MCF 10A (cell line): ENCODE data around the gene MYO1D. TPM values are rescaled to one million over a fixed set of nuclear protein-coding genes. Genes with fewer than 3 reads are reported as not detected.
"Not testable (repeated sequence)": the region's sequence is repeated elsewhere in the genome, so short reads cannot be mapped to it uniquely, and the experiment has no call there.

ENCODE experiments used
- BruUV-seq: library from RNA; stranded (reverse); fragments of 400-500 nt; replicated peaks from 2 replicates; lab custom pipeline; 2021; lab: Mats Ljungman, UMichigan
- CTCF ChIA-PET: fragments of 300-600 bp; sonication (Branson Sonifier 250); formaldehyde crosslinking; extraction: SDS; loops from one replicate; lab custom pipeline; 2021; ENCODE audit warnings: antibody characterized with exemption, inconsistent platforms; lab: Yijun Ruan, JAX
- POLR2A ChIA-PET: fragments of 300-600, 350-650 bp; sonication (Branson Sonifier 250); formaldehyde crosslinking; extraction: SDS; loops from one replicate; lab custom pipeline; 2020; ENCODE audit warnings: antibody characterized with exemption, inconsistent platforms; lab: Yijun Ruan, JAX
- DNase-seq: peaks from one replicate; pipeline ENCODE4 v3.0.0-alpha.2; 2018; ENCODE audit not compliant: unreplicated experiment
- H3K27ac Mint-ChIP-seq: one replicate; pipeline ENCODE4 v1.8.0; 2022; ENCODE audit warnings: mild to moderate bottlenecking, low read depth, mixed read lengths; ENCODE audit not compliant: unreplicated experiment
- H3K27me3 Mint-ChIP-seq: one replicate; pipeline ENCODE4 v1.8.0; 2022; ENCODE audit warnings: mixed read lengths; ENCODE audit not compliant: insufficient read depth, unreplicated experiment
- H3K36me3 Mint-ChIP-seq: one replicate; pipeline ENCODE4 v1.8.0; 2022; ENCODE audit warnings: mild to moderate bottlenecking, moderate library complexity, mixed read lengths; ENCODE audit not compliant: insufficient read depth, unreplicated experiment
- H3K4me1 Mint-ChIP-seq: one replicate; pipeline ENCODE4 v1.8.0; 2022; ENCODE audit warnings: mixed read lengths; ENCODE audit not compliant: insufficient read depth, unreplicated experiment
- H3K4me3 Mint-ChIP-seq: one replicate; pipeline ENCODE4 v1.8.0; 2022; ENCODE audit warnings: mild to moderate bottlenecking, moderate library complexity, mixed read lengths; ENCODE audit not compliant: unreplicated experiment
- H3K9me3 Mint-ChIP-seq: one replicate; pipeline ENCODE4 v1.8.0; 2022; ENCODE audit warnings: mixed read lengths; ENCODE audit not compliant: unreplicated experiment
- intact Hi-C: fragments of 100-400 bp; cut with micrococcal nuclease; formaldehyde crosslinking; loops from 2 replicates; pipeline ENCODE4 v1.14.1; 2022
- total RNA-seq: library from RNA; stranded (reverse); gene quantifications from 2 replicates; pipeline ENCODE4 v1.2.3, GENCODE V29; 2022
- TF ChIP-seq, protein P1 (sequence below): fragments of 200-600 bp; IDR thresholded peaks from one replicate; pipeline ENCODE4 v1.8.0; 2022; ENCODE audit warnings: antibody characterized with exemption, mild to moderate bottlenecking; ENCODE audit not compliant: unreplicated experiment

Gene MYO1D
- total RNA-seq, 1 experiment from 2014 or later = 30.5 TPM

DNA sequence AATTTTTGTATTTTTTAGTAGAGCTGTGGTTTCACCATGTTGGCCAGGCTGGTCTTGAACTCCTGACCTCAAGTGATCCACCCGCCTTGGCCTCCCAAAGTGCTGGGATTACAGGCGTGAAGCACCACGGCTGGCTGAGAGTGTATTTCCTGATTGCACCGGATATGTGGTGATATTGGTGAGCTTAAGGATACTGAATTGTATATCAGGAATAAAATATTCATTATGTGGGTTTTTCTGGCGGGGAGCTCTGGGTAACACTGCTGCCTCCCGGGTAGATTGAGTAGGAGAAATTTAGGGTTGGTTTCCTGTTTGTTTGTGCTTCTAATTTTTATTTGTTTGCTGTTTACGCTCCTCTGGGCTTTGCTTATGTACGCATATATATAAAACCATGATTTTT, 43.4 kb upstream of the MYO1D start:
- Mint-ChIP-seq H3K27me3 (no peaks in the 10 kb centered on the region), H3K36me3 (no peaks in the 10 kb centered on the region), H3K4me1 (no peaks in the 10 kb centered on the region), H3K9me3 (no peaks in the 10 kb centered on the region), H3K27ac (no peak overlapping the region), H3K4me3 (no peak overlapping the region)
- no TSS peak for BruUV-seq
- CTCF ChIA-PET = interaction anchor here (0.7 to 1.6 kb wide), 4 partner anchors 10 to 137 kb away, joined by 3 to 9 read pairs (median 8); no protein-coding TSS in a partner anchor
- TF ChIP-seq, protein P1, sequence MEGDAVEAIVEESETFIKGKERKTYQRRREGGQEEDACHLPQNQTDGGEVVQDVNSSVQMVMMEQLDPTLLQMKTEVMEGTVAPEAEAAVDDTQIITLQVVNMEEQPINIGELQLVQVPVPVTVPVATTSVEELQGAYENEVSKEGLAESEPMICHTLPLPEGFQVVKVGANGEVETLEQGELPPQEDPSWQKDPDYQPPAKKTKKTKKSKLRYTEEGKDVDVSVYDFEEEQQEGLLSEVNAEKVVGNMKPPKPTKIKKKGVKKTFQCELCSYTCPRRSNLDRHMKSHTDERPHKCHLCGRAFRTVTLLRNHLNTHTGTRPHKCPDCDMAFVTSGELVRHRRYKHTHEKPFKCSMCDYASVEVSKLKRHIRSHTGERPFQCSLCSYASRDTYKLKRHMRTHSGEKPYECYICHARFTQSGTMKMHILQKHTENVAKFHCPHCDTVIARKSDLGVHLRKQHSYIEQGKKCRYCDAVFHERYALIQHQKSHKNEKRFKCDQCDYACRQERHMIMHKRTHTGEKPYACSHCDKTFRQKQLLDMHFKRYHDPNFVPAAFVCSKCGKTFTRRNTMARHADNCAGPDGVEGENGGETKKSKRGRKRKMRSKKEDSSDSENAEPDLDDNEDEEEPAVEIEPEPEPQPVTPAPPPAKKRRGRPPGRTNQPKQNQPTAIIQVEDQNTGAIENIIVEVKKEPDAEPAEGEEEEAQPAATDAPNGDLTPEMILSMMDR = no peak
- no peak for DNase-seq
- intact Hi-C loops = no loop called here
- POLR2A ChIA-PET = no interaction called here

DNA sequence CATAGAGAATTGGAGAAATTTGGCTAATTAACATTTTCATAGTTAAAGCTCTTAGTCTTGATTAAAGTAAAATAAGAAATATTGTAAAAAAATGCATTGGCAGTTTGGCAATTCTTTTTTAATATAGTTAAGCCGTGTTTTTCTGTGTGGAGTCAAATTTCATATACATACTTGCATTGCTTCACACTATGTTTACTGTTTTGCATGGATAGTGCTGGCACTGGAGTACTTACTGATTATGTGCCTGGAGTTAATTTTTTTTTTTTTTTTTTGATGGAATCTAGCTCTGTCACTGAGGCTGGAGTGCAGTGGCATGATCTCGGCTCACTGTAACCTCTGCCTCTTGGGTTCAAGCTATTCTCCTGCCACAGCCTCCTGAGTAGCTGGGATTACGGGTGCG, 43.0 kb upstream of the MYO1D start:
- H3K4me1 Mint-ChIP-seq, POLR2A ChIA-PET, H3K27ac Mint-ChIP-seq, H3K27me3 Mint-ChIP-seq, H3K36me3 Mint-ChIP-seq, H3K9me3 Mint-ChIP-seq, DNase-seq, H3K4me3 Mint-ChIP-seq, BruUV-seq, intact Hi-C loops: not testable (repeated sequence)
- CTCF ChIA-PET = interaction anchor here (1.2 to 1.3 kb wide), 2 partner anchors 10 to 17 kb away, joined by 7 to 9 read pairs; no protein-coding TSS in a partner anchor

DNA sequence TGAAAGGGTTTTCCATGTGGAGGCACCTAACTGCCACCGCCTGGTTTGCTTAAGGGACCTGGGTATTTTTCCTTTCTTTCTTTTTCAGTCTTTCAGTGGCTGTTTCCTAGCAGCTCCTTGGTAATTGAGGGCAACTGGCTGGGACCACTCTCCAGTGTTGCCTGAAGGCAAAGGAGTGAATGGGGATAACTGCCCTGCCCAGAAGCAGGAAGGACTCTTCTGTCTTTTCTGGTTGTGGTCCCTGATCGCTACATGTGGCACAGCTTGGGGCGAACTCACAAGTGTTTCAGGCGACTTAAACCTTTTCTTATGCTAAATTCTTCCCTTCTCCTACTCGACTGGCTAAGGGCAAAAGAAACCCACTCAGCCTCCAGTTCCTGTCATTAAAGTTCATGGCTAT, 40.9 kb upstream of the MYO1D start:
- Mint-ChIP-seq H3K9me3 (no peaks in the 10 kb centered on the region), H3K27me3 (no peaks in the 10 kb centered on the region), H3K4me1 (no peaks in the 10 kb centered on the region), H3K4me3 (no peak overlapping the region), H3K36me3 (no peaks in the 10 kb centered on the region), H3K27ac (no peak overlapping the region)
- ChIA-PET POLR2A (interaction anchor here (1.0 kb wide), 1 partner anchor 148 kb away, joined by 3 read pairs; no protein-coding TSS in a partner anchor), CTCF (interaction anchor here (1.0 kb wide), 1 partner anchor 41 kb away, joined by 3 read pairs; the partner anchor contains the start of gene MYO1D)
- TF ChIP-seq, protein P1 = no peak
- DNase-seq = no peak
- intact Hi-C loops = no loop called here
- no TSS peak for BruUV-seq

DNA sequence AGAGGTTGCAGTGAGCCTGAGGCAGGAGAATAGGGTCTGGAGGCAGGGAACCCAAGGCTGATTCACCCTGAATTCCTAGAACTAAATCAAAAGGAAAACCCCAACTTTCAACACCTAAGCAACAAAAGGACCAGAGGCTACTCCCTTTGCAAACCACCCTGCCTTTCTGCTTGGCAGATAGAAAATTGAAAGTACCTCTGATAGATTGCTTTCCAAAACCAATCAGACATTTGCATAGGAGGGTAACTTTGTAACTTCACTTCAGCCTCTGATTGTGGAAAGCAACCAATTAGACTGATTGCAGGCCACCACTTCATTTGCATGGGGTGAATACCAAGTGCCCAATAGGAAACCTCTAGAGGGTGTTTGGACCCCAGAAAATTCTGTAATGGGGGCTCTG, 40.2 kb upstream of the MYO1D start:
- ChIA-PET POLR2A (no interaction called here), CTCF (interaction anchor here (2.5 kb wide), 1 partner anchor 134 kb away, joined by 12 read pairs; no protein-coding TSS in a partner anchor)
- H3K9me3 Mint-ChIP-seq = no peaks in the 10 kb centered on the region
- no peak for DNase-seq
- no peaks in the 10 kb centered on the region for H3K4me1 Mint-ChIP-seq
- TF ChIP-seq, protein P1 = no peak
- no peak overlapping the region for H3K27ac Mint-ChIP-seq
- H3K4me3 Mint-ChIP-seq = no peak overlapping the region
- no peaks in the 10 kb centered on the region for H3K27me3 Mint-ChIP-seq
- intact Hi-C loops = no loop called here
- no TSS peak for BruUV-seq
- no peaks in the 10 kb centered on the region for H3K36me3 Mint-ChIP-seq
